GM19023 (cell line): ENCODE measurements around the gene AGBL1.

ENCODE experiments used
- ATAC-seq: cut with Tn5 transposase; IDR thresholded peaks from one replicate; pipeline ENCODE4 v1.9.1; 2021; ENCODE audit warnings: mild to moderate bottlenecking, moderate library complexity; ENCODE audit not compliant: unreplicated experiment

AGBL1 gene

DNA sequence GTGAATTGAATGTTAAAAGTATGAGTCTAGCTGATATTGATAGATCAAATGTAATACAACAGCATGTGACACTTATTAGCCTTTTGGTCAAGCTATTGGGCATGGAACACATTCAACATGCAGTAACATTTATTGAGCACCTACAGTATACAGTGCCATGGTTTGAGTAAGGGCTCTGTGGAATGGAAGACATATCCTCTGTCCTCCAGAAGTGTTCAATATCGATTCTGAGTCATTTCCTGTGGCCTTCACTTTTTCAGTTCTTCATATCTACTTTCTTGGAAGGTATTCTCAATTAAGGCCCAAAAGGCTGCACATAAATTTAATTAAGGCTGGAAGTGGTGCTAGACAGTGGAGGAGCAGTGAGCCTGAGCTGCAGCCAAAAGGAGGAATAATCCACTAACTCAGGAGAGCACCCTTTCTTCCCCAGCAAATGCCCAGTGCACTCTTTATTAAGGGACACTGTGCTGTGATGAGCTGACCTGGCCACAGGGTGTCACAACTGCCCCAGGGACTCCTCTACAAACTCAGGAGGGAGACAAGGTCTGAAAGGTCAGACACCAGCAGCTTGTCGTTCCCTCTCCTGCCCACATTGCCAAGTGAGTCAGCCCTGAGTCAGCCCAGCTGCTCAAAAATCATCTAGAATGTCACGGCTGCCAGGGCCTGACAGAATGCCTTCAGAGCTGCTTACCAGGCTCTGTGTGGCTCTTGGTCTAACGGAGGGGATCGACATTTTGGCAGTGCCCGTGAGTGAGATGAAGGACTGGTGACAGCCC, 544.8 kb downstream of the AGBL1 start:
- ATAC-seq = no peak

DNA sequence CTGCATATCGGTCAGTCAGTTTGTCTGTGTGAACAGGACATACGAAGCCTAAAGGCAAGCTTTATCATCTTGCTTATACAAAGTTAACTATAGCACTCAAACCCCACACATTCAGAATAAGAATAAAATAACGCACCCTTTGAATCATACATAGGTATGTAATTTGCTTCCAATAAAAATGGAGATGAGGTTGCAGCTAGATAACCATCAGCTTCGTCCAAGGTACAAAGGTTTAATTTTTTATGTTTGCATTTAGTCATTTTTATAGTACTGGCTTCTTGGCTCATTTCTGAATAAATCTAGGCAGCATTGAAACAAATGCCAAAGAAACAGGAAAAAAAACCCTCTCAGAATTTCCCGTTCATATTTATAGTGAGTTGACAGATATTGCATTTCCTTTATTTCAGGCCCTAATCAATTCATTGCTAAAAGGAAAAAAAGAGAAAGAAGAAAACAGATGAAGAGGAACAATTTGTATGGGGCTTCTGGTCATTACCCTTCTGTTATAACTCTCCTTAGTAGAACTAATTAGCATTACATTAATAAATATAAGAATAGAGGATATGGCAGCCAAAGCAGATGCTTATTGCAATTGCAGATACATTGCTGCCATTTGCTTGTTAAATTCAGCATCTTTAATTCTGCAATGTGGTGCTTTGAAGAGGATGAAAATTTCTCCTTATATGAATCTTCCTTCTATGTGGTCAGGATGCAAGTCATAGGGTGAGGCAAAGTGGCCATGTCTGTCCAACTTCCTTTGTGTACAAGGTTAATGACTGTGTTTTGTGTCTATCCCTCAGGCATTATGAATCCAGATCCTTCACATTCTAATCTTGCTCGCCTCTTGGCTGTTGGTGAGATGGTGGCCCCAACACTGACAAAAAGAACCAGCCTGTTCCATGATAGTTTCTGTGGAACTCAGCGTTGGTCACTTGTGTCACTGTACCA, 550.0 kb downstream of the AGBL1 start:
- no peak for ATAC-seq

DNA sequence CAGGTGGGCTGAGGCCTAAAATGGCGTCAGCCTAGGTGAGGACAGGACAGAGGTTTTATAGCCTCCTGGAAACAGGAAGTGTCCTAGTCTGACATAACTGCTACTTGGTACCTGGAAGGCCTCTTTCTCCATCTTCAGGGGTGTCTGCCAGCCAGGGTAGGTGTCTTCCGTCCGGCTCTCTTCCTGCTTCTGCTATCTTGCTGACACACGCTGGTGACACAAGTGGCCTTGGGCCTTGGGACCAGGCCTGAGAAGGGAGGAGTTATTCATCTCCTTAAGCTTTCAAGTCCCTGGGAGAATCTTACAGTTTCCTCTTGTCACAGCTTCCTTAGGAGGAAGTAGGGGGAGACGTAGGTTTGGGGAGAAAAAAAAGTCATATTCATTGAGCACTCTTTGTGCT, 551.3 kb downstream of the AGBL1 start:
- ATAC-seq = no peak

DNA sequence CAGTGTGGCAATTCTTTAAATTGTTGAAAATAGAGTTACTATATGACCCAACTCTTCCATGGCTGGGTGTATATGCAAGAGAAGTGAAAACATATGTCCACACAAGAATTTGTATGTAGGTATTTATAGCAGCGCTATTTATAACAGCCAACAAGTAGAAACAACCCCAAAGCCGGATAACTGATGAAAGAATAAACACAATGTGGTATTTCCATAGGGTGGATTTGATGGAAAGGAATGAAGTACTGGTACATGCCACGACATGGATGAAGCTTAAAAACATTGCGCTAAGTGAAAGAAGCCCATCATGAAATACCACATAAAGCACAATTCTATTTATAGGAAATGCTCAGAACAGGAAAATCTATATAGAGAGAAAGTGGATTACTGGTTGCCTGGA, 554.5 kb downstream of the AGBL1 start:
- ATAC-seq = no peak

DNA sequence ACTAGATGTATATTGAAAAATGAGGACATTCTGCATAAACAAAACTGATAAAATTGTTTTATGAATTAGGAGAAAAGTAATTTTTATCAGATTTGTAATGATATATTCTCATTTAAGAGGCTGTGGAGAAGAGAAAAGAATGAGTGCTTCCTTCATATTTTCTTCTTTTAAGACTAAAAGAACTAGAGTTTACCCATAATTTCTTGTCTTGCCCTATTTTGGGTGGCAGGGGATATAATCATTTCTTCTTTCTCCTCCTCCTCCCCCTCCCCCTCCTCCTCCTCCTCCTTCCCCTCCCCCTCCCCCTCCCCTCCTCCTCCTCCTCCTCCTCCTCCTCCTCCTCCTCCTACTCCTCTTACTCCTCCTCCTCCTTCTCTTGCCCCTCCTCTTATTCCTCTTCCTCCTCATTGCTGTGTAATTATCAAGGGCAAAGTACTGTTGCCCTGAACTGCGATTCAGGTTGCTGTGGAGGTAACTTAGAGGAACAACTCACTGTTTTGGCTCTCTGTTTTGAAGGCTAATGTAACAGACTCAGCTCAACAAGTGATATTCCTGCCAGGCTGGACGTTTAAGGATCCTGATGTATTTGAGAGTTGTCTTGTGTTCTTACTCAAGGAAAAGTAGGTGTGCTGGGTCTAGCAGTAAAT, 555.4 kb downstream of the AGBL1 start:
- no peak for ATAC-seq

DNA sequence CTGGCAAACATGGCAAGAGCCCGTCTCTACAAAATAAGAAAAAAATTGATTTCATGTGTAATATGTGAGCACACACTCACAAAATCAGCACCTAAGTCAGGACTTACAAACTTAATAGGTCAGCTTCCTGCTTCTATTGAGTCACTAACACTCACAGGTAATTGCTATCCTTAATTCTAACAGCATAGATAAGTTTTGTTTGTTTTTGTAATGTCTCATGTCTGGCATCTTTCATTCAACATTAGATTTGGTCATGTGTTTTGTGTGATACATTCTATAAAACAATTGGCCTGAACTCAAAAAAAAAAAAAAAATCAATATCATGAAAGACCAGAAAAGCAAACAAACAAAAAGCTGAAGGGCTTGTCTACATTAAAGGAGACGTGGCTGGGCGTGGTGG, 564.7 kb downstream of the AGBL1 start:
- ATAC-seq = no peak

DNA sequence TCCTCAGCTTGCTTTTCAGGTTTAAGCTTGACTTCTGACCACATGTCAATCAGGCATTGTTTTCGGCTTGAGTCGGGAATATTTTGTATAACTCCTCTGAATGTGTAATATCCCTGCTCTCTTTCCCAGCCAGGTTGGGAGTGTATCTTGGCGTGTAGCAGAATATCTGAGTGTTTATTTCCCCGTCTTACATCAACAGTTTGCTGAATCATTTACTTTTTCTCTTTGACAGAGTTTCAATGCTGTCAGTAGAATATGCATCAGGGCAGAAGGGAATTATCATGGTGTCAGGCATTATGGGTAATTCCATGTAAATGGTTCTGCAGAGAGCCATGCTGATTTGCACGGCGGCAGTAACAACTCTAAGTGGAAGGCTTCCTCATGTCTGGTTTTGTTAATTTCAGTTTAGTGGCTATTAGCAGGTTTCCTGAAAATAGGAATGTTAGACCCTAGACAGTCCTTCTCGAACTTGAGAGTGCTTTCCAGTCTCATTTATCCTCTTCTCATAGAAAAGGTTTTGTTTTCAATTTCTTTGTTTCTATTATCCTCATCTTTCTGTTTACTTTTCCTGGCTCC, 566.3 kb downstream of the AGBL1 start:
- no peak for ATAC-seq

DNA sequence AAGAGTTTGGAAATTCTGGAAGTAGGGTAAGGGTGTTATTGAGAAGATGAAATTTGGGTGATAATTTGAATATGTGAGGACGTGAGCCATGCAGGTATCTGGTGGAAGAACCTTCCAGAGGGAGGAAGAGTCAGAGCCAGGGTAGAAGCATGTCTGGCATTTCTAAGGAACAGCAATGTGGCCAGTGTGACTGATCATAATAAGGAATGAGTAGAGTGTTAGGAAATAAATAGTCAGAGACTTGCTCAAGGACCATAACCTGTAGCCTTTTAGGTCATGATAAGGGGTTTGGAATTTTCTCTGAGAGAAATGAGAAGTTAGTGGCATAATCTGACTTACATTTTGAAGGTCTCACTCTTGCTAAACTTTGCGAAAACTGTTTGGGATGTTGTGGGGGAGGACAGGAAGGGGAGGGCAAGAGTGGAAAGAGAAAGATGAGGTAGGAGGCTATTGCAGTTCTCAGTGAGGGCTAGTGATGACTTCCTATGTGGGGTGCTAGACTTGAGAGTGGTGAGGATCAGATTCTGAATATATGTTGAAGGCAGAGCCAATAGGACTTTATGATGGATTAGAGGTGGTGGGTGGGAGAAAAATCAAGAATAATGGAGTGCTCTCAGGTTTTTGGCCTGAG, 568.3 kb downstream of the AGBL1 start:
- ATAC-seq = no peak

DNA sequence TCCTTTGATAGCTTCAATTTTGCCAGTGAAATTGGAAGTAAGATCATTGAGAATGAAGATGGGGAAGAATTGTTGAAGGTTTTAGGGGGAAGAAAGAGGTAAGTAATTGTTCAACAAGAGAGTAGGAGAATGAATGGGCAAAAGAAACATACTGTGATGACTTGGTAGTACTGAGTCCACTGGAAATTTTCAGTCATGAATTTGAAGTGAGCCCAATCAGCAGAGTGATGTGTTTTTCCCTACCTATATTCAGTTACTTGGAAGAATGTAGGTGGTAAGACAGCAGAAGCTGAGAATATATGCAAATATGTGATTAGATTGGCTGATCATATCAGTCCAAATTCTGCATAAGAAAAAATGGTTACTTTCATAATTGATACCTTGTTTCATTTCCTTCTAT, 569.6 kb downstream of the AGBL1 start:
- ATAC-seq = no peak

DNA sequence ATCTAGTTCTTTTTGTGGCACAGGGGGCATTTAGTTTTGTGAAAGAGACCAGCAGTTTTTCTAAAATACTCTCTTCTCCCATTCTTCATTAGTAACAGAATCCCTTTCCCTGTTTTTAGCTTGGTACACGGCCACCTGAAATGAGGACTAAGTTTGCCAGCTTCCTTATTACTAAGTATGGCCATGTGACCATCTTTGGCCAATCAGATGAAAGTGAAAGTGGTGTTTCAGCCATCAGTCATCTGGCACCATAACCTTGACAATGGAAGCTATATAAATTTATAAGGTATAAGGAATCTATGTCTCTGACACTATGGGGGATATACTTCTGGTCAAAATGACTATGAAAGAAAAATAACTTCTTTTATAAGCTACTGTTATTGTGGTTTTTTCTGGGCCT, 570.4 kb downstream of the AGBL1 start:
- no peak for ATAC-seq

DNA sequence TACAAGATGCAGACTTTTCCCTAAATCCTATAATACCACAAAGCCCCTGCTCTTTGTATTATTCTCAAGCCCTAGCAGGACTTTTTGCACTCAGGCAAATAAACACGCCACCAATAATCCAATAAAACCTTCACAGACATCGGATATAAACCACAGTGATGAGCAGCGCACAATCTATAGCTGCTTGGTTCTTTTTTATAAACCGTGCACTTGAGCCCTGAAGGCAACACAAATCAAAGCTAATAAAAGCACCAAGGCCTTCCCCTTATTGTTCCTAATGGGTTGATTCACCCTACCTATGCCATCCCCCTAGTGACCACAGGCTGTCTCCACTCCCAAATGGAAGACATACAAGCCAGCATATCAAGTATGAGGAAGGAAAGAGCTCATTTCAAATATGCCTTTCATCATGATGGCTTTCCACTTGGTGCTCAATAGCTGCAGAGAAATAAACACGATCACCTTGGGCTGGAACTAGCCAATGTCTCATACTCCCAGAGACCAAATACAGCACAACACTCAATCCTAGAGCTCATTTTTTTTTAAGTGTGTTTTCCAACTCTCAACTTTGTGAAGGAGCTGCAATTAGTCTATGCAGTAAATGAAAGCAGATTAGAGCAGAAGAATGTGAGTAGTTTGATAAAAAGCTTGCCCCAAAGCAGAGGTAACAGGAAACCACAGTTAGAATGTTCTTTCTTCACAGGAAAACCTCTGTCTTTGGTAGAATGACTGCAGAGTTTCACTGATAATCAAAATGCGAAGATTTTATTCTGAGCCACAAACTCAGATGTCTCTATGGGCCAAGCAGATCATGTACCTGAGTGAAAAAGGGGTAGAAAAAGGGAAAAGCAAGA, 573.9 kb downstream of the AGBL1 start:
- no peak for ATAC-seq

DNA sequence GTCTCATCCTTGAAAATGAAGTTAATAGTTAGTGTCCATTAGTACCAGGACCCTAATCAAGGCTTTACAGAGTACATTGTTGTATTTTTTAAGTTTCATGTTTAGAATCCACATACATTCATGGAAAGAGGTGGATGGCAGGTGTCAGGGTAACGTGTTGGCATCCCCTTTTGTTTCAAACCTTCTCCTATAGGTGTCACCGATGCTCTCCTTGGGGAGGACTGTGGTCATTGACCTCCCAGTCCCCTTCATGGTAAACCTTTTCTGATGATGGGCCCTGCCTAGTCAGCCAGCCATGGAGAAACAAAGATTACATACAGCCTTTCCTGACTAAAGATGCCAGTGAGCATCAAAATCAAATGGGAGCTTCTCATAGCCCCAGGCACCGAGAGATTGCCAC, 574.8 kb downstream of the AGBL1 start:
- no peak for ATAC-seq

DNA sequence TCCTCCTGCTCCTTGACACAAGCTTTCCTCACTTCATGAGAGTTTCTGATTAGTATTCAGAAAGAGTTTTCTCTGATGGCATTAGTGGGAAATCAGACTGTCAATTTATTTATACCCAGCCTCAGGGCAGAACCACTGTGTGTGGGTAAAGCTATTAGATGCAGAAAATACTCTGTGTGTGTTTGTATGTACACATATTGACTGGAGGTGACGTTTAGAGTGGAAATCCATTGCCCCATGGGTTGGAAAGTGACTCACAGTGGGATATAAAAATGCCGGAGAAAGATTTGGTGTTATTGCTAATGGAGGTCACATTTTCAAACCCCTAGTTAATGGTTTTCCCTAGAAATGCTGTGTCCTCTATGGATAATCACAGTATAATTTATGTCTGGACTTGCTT, 577.6 kb downstream of the AGBL1 start:
- ATAC-seq = no peak

DNA sequence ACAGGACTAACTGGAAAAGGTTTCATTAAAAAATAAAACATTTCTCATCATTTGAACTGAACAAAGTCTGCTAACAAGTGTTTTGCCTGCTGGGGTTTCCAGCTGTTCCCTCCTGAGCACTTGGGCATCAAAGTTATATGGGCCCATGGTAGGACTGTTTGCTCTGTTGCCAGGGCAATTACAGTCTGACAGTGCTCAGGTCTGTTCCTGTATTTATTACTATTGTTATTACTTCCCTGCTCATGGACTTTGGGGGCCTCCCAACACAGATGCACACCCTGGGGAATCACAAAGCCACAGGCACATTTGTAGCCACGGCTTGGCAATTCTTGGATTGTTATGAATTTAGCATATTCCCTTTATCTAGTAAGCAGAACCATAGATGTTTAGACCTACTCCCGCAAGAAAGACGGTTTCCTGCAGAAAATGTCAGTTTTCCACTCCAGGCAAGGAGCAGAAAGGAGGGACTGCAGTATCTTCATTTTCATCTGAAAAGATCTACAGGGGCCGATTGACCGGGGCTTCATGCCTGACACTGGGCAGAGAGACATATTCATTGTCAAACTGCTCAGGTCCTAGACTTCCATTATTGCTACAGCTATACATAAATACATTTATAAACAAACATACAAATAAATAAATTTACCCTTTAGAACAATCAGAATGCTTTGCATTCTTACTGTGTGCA, 580.2 kb downstream of the AGBL1 start:
- no peak for ATAC-seq

DNA sequence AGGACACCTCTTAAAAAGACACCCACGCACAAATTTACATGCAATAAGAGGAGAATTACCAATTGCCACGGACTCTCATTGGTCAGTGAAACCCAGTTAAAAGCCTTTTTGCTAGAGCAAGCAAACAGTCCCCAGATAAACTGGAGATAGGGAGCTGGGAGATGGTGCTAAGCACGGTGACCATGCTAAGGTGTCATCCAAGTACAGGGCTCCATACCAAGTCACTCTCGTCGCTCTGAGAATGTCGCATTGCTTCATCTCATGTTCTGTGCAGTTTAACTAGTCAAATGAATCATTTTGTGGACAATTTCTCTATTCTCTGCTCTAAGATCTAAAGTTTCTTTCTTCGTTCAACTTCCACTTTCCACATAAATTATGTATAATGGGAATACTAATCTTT, 581.9 kb downstream of the AGBL1 start:
- no peak for ATAC-seq

DNA sequence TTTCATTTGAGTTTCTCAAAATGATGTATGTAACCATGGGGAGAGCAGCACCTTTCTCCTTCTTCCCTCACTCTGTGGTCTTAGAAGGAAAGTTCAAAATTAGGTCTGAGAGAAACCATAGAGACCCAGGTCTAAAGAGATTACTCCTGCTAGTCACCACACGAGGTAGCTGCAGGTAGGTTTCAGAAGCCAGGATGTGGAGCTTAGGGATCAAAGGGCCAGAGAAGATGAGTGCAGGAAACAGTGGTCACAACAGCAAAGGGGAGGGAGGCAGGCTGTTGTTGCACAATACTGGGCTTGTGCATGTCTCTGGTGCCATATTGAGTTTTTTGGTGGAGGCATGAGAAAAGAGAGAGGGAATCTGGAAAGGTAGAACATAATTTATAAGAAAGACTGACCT, 583.6 kb downstream of the AGBL1 start:
- ATAC-seq = no peak

DNA sequence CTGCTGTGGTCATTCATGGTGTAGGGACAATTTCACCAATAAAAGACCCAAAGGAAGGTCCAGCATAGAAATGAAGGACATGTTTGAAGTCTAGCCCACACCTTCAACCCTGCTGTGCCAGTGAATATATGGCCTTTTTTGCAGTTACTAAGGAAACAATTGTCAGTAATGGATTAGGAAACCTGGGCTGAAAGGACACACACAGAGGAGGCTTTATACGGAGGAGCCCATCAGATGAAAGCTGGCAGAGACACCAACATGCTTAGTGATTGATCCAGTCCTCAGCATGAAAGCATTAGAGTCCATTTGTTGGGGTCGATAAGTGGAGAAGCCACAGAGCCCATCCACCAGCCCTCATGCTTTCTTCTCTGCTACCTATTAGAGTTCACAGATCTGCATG, 584.3 kb downstream of the AGBL1 start:
- no peak for ATAC-seq

DNA sequence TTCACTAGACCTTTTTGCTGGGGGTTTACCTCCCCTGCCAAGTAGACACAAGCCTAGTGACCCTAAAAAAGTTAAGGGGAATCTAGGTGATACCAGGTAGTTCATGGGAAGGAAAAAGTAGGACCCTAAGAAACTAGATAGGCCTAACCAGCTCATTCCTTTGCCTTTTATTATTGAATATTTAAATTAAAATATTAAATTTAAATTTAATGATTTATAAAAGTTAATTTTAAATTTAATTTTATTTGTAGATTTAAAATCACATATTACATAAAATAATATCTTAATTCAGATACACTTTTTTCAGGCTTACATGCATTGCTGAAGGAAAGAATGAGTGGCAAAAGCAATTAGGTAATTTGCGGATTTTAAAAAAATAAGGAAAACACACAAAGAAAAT, 584.9 kb downstream of the AGBL1 start:
- no peak for ATAC-seq

DNA sequence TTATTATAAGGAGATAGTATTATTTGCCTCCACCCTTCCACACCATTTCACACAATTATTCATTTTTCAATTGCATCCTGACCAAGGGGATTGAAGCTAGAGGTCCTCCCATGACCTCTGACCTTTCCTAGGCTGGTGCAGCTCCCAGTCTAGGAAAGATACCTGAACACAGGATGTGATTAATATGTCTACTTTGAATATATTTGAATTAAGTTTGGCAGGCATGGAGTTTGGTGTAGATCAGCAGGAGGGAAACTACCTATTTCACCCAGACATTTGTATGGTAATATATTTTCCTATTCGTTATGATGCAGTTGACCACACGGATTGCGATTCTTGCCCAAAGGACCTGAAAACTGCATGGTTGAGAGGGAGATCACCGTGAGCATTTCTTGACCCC, 596.3 kb downstream of the AGBL1 start:
- no peak for ATAC-seq
